Astrocyte of the cerebellum (primary cell): ENCODE data around the gene LDLRAP1.

Experiments
- DNase-seq: peaks from one replicate; pipeline ENCODE4 v3.0.0-alpha.2; 2011; ENCODE audit warnings: low read depth
- H3K4me3 ChIP-seq: 2 replicates; pipeline ENCODE4 v1.5.1; 2011; ENCODE audit warnings: mild to moderate bottlenecking, low read depth, low read length, moderate library complexity
- CTCF ChIP-seq: IDR thresholded peaks from 2 replicates; pipeline ENCODE4 v1.5.1; 2012; ENCODE audit warnings: low read length, low read depth, moderate library complexity, mild to moderate bottlenecking; ENCODE audit errors: missing control alignments
- in situ Hi-C: cut with HindIII; loops from 2 replicates; pipeline ENCODE4 v1.10.0; 2017; ENCODE audit warnings: low sequenced_read_pairs

The LDLRAP1 gene

GRCh38 chr1:25556132-25556670 lies 12.8 kb downstream of the LDLRAP1 start:
- H3K4me3 ChIP-seq = no peak overlapping the region
- in situ Hi-C loops = no loop called here
- no peak for TF ChIP-seq CTCF
- DNase-seq = no peak

- TF ChIP-seq CTCF = no peak
- no peak overlapping the region for H3K4me3 ChIP-seq
- peak; percentile 22 for DNase-seq
- in situ Hi-C loops = no loop called here
Measured at GRCh38 chr1:25556791-25557476, 13.5 kb downstream of the LDLRAP1 start.

- in situ Hi-C loops = no loop called here
Measured at GRCh38 chr1:25557543-25557942, 14.1 kb downstream of the LDLRAP1 start.

GRCh38 chr1:25559031-25559430 lies 15.6 kb downstream of the LDLRAP1 start:
- in situ Hi-C loops = no loop called here
- H3K4me3 ChIP-seq = no peak overlapping the region
- no peak for DNase-seq
- TF ChIP-seq CTCF = no peak

More at GRCh38 chr1:25557543-25557942, 14.1 kb downstream of the LDLRAP1 start:
- no peak for TF ChIP-seq CTCF
- no peak for DNase-seq
- H3K4me3 ChIP-seq = no peak overlapping the region

DNA sequence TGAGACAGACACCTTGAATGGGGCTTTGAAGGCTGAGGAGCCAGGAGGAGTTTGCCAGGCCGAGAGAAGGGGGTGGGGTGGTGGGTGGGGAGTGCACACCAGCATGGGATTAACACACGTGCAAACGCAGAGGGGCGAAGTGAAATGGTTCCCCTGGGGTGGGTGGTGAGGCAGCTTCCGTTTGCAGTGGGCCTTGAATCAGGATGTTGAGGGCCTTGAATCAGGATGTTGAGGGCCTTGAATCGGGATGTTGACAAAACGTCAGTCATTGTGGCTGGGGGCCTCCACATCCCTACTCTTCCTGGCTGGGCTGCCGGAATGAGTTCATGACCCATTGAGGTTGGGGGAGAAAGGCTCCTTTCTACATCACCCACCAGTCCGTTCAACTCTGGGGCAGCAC lies 16.6 kb downstream of the LDLRAP1 start:
- in situ Hi-C loops = no loop called here
- TF ChIP-seq CTCF = no peak
- no peak overlapping the region for H3K4me3 ChIP-seq
- DNase-seq = no peak

GRCh38 chr1:25560788-25561187 lies 17.4 kb downstream of the LDLRAP1 start:
- no peak for DNase-seq
- no peak overlapping the region for H3K4me3 ChIP-seq
- in situ Hi-C loops = no loop called here
- TF ChIP-seq CTCF = no peak
